CD4-positive, alpha-beta T cell treated with Interleukin-2 at 100 ng/mL for 4 hours (primary cell): ENCODE measurements around the gene APC2.
"Not testable (repeated sequence)": the region's sequence is repeated elsewhere in the genome, so short reads cannot be mapped to it uniquely, and the experiment has no call there.

Experiments used
- DNase-seq: peaks from one replicate; pipeline ENCODE4 v3.0.0-alpha.2; 2020; ENCODE audit warnings: low spot score

The APC2 gene

GRCh38 chr19:1412995-1413800 lies 36.7 kb upstream of the APC2 start:
- DNase-seq = no peak

DNA sequence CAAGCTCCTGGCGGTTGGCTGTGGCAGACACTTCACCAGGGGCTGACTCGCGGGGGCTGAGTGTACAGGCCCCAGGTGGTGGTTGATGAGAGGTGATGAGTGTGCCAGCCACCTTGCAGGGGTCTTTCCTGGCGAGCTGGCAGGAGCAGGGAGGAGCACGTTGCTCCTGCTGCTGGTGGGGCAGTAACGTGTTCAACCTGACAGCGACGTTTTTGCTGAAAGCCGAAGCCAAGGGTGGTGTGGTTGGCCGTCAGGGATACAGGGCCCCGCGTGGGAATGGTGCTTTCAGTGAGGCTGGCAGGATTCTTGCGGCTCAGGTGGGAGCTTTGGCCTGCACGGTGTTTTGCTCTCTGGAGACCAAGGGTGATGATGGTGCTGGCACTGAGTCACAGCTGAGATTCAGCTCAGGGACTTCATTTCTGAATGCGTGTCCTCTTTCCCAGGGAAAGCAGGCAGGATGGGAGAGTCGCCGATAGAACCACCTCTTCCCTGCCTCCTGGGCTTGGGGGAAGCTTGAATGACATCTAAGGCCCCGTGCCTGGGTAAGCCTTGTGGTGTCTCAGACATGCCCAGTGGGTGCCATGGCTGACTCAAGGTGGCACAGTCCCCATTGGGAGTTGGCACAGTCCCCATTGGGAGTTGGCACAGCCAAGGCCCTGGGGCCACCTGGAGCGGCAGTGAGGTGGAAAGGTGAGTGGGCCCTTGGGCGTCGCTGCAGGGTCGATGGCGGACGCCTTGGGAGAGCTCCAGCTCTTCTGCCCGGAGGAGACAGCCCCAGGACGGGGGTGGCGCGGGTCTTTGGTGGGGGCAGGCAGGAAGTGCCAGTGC lies 33.7 kb upstream of the APC2 start:
- DNase-seq = no peak

GRCh38 chr19:1417145-1417544 lies 32.8 kb upstream of the APC2 start:
- DNase-seq = no peak

GRCh38 chr19:1417681-1418495 lies 32.0 kb upstream of the APC2 start:
- DNase-seq = no peak

DNA sequence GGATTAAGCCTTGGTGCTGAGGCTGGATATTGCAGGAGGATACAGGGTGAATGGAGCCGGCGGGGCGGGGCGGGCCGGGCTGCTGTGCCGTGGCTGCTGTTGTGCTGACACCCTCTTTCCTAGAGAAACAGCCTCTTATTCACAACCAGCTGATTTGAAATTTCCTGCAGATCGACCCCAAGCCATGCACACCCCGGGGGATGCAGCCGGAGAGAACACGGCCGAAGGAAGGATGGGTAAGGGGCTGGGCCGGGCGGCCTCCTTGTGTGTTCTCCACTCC lies 31.5 kb upstream of the APC2 start:
- DNase-seq = no peak

- no peak for DNase-seq
These were observed 30.8 kb upstream of the APC2 start for GRCh38 chr19:1418951-1419738.

- not testable (repeated sequence) for DNase-seq
These were observed 29.8 kb upstream of the APC2 start for GRCh38 chr19:1420085-1420484.

- no peak for DNase-seq
These were observed 29.3 kb upstream of the APC2 start for GRCh38 chr19:1420590-1420989.

DNA sequence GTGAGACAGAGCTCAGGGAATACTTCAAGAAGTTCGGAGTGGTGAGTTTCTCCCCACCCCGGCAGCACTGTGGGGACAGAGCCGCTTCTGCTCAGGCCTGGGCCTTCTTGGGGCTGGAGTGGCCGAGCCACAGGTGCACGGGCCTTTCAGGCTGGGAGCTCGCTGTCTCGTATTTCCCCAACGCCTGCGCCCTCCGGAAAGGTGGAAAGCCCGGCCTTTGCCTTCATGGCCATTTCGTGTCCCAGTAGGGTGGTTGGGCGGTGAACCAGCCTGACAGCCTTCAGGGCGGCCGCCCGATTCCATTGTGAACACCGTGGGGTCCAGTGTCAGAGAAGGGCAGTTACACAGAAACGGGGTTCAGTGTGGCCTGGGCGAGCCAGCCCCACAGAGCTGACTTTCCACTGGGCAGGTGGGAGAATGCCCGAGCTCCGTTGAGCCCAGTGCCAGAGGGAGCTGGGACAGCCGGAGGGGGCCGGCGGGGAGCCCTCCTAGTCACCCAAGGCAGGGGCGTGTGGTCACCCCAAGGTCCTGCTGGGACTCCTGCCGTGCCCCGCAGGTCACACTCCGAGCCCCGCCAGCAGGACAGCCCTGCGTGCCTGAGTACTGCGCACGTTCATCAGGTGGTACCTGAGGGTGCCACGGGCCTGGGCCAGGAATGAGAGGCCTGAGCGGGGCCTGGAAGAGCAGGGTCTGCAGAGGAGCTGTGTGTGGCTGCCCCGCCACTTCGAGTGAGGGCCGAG lies 28.5 kb upstream of the APC2 start:
- no peak for DNase-seq

- no peak for DNase-seq
These were observed 28.0 kb upstream of the APC2 start for GRCh38 chr19:1421958-1422305.

- DNase-seq = no peak
These were observed 27.6 kb upstream of the APC2 start for GRCh38 chr19:1422360-1422759.

DNA sequence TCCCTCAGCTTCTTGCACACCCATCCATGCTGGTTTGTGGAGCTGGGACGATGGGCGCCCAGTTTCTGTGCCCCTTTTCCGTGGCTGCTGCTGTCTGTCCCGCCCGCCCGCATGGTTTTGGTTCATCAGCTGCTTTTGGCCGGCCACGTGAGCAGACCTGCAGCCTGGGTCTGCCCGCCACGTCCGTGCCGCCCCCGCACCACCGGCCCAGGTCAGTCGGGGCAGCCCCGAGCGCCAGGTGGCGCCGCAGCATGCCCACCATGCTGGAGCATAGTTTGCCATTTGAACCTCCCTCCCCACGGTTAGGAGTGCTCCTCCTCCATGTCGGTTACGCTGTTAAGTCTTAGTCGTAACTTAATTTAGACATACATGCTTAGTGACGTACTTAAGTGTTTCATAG lies 27.0 kb upstream of the APC2 start:
- no peak for DNase-seq

GRCh38 chr19:1423436-1424191 lies 26.3 kb upstream of the APC2 start:
- DNase-seq = no peak

DNA sequence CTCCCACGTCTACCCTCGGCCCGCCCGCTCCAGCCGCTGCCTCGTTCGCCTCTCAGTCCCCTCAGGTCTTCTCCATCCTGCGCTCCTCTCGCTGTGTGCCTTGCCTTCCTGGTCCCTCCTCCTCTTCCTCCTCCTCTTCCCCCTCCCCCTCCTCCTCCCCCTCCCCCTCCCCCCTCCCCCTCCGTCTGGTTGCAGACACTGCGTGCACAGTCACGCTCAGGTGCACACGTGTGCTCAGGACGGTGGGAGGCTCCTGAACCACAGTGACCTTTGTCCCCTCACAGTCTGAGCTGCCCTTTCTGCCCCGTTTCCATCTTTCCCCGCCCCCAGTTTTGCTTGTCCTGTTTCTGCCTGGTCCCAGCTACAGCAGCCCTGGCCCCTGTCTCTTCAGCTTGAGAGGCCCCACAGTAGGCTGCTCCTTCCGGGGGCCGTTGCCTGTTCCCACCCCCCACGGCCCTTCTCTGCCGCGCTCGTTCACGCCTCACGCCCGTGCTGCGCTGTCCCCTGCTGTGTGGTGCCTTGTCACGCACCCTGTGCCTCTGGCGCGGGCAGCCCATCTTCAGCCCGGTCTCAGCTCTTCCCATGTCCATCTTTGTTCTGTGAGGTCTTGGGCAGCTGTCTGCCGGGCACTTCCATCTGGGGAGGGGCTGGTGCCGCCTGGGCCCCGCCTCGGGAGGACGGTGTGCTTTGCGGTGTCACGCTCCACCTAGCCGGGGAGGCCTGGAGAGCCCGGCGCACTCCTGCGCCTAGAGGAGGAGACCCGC lies 25.5 kb upstream of the APC2 start:
- DNase-seq = no peak

- DNase-seq = no peak
These were observed 24.7 kb upstream of the APC2 start for GRCh38 chr19:1425102-1425837.

DNA sequence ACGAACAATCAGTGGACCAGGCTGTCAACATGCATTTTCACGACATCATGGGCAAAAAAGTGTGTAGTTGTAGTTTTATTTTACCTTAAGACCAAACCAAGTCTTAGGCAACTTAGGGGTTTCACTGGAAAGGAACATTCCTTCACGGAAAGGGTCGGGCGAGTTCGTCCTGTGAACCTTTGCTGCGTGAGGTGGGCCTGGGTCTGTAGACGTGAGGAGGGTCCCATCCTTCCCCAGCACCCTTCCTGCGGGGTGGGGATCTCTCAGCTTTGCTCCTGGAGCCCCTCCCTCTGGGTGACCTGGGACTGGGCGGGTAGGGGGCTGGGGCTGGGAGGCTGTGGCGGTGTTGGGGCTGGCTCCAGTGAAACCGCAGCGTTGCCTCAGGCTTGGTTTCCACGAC lies 24.0 kb upstream of the APC2 start:
- no peak for DNase-seq

GRCh38 chr19:1426736-1427135 lies 23.2 kb upstream of the APC2 start:
- no peak for DNase-seq

DNA sequence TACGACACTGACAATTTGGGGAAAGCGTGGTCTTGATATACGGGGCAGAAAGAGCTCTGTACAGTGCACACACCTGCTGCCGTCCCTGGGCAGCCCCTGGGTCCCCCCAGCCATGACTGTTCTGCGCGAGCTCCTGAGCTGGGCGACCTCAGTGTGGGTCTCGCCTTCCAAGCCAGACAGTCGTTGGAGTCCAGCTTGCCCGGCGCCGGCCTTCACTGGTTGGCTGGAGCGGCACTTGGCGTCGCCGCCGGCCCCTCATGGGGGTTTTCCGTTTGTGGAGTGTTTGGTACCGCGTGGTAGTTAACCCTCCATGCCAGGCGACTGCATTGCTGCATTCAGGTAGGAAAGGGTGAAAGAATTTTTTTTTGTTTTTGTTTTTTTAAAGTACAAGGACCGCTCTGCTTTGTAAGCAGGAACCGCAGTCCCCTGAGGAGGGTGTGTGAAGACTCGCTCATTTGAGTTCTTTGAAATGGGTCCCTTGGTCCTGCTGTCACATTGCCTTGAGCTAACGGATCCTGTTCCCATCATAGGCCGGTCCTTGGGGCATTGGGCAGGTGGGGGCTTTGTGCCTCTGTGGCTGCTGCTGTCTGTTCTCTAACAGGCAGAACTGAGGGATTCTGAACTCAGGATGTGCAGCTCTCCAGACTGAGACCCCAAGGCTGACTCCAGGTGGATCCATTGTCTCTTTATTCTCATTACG lies 22.6 kb upstream of the APC2 start:
- no peak for DNase-seq
